IMR-90 (cell line): Measurements from ENCODE around the gene DOLPP1. TPM values are rescaled to one million over a fixed set of nuclear protein-coding genes. Genes with fewer than 3 reads are reported as not detected.

Experiments
- ATAC-seq: fragments of 200-7000 bp; cut with Tn5 transposase; 2 replicates; pipeline ENCODE4 v1.9.1; 2020; ENCODE audit warnings: low read depth, mild to moderate bottlenecking, moderate library complexity
- BruUV-seq: library from RNA; stranded (reverse); fragments of 400-500 nt; replicated peaks from 2 replicates; lab custom pipeline; 2021; lab: Mats Ljungman, UMichigan
- CTCF ChIA-PET: fragments of 300-600 bp; formaldehyde crosslinking; extraction: SDS; loops from one replicate; lab custom pipeline; 2021; ENCODE audit warnings: antibody characterized with exemption; lab: Yijun Ruan, JAX
- POLR2A ChIA-PET: fragments of 300-600 bp; sonication (Branson Sonifier 250); formaldehyde crosslinking; loops from one replicate; lab custom pipeline; 2022; ENCODE audit warnings: antibody characterized with exemption; ENCODE audit not compliant: unreplicated experiment; lab: Charles Lee
- DNase-seq: peaks from one replicate; pipeline ENCODE4 v3.0.0; 2013
- H2AFZ ChIP-seq: replicated peaks from 2 replicates; pipeline ENCODE3; 2013; ENCODE audit warnings: low read length, mild to moderate bottlenecking; ENCODE audit not compliant: poor library complexity
- H2AK5ac ChIP-seq: 2 replicates; pipeline ENCODE4 v1.6.1; 2013; ENCODE audit warnings: low read depth, low read length, inconsistent platforms
- H2AK9ac ChIP-seq: replicated peaks from 2 replicates; pipeline ENCODE3; 2013; ENCODE audit warnings: mild to moderate bottlenecking, low read depth, low read length, moderate library complexity; ENCODE audit not compliant: poor library complexity
- H2BK120ac ChIP-seq: 2 replicates; pipeline ENCODE4 v1.6.1; 2013; ENCODE audit warnings: low read depth, low read length, inconsistent platforms
- H2BK15ac ChIP-seq: 3 replicates; pipeline ENCODE4 v1.6.1; 2013; ENCODE audit warnings: low read depth, low read length, inconsistent platforms
- H2BK20ac ChIP-seq: 2 replicates; pipeline ENCODE4 v1.6.1; 2013; ENCODE audit warnings: low read depth, mild to moderate bottlenecking, inconsistent platforms, low read length, moderate library complexity
- H2BK5ac ChIP-seq: 2 replicates; pipeline ENCODE4 v1.6.1; 2013; ENCODE audit warnings: mild to moderate bottlenecking, low read depth, low read length, inconsistent platforms; ENCODE audit not compliant: poor library complexity, severe bottlenecking
- H3K14ac ChIP-seq: replicated peaks from 2 replicates; pipeline ENCODE4 v1.6.1; 2013; ENCODE audit warnings: low read depth, low read length, inconsistent platforms
- H3K18ac ChIP-seq: 2 replicates; pipeline ENCODE4 v1.6.1; 2013; ENCODE audit warnings: low read depth, low read length, control low read depth
- H3K23ac ChIP-seq: 2 replicates; pipeline ENCODE4 v1.6.1; 2013; ENCODE audit warnings: low read depth, low read length, inconsistent platforms
- H3K27ac ChIP-seq: 2 replicates; pipeline ENCODE4 v1.5.1; 2013; ENCODE audit warnings: mild to moderate bottlenecking, control low read depth, low read length; ENCODE audit not compliant: insufficient read depth
- H3K27me3 ChIP-seq: 2 replicates; pipeline ENCODE4 v1.6.1; 2013; ENCODE audit warnings: low read length; ENCODE audit not compliant: control insufficient read depth, insufficient read depth
- H3K36me3 ChIP-seq: 2 replicates; pipeline ENCODE4 v1.6.1; 2013; ENCODE audit warnings: low read length, mixed read lengths; ENCODE audit not compliant: control insufficient read depth, insufficient read depth
- H3K4ac ChIP-seq: 2 replicates; pipeline ENCODE4 v1.6.1; 2013; ENCODE audit warnings: low read depth, low read length, inconsistent platforms
- H3K4me1 ChIP-seq: 2 replicates; pipeline ENCODE4 v1.6.1; 2013; ENCODE audit warnings: low read length, mixed read lengths; ENCODE audit not compliant: control insufficient read depth, insufficient read depth
- H3K4me2 ChIP-seq: 2 replicates; pipeline ENCODE4 v1.6.1; 2013; ENCODE audit warnings: low read depth, mild to moderate bottlenecking, control low read depth, low read length, moderate library complexity
- H3K4me3 ChIP-seq: 2 replicates; pipeline ENCODE4 v1.5.1; 2013; ENCODE audit warnings: low read depth, mild to moderate bottlenecking, control low read depth, low read length, moderate library complexity; ENCODE audit not compliant: insufficient read depth
- H3K56ac ChIP-seq: 2 replicates; pipeline ENCODE4 v1.6.1; 2013; ENCODE audit warnings: low read length, inconsistent platforms; ENCODE audit not compliant: insufficient read depth; ENCODE audit errors: extremely low read depth
- H3K79me1 ChIP-seq, 2 experiments: 2 replicates each; pipeline ENCODE4 v1.6.1; 2013; ENCODE audit warnings: low read length in 2 of 2, inconsistent platforms in 1 of 2, low read depth in 1 of 2
- H3K9ac ChIP-seq: 2 replicates; pipeline ENCODE4 v1.6.1; 2013; ENCODE audit warnings: low read depth, low read length, control low read depth
- H3K9me1 ChIP-seq: 2 replicates; pipeline ENCODE4 v1.6.1; 2013; ENCODE audit warnings: low read length, inconsistent platforms; ENCODE audit not compliant: insufficient read depth
- H3K9me3 ChIP-seq: 2 replicates; pipeline ENCODE4 v1.6.1; 2013; ENCODE audit warnings: low read length; ENCODE audit not compliant: control insufficient read depth, insufficient read depth
- H4K20me1 ChIP-seq: 2 replicates; pipeline ENCODE4 v1.6.1; 2013; ENCODE audit warnings: low read length, inconsistent platforms; ENCODE audit not compliant: insufficient read depth
- H4K5ac ChIP-seq: 2 replicates; pipeline ENCODE4 v1.6.1; 2013; ENCODE audit warnings: mild to moderate bottlenecking, low read depth, low read length, control low read depth
- H4K8ac ChIP-seq, 2 experiments: 2 replicates each; pipeline ENCODE4 v1.6.1; 2013; ENCODE audit warnings: low read depth in 2 of 2, low read length in 2 of 2, control low read depth in 1 of 2, inconsistent platforms in 1 of 2
- H4K91ac ChIP-seq: 2 replicates; pipeline ENCODE4 v1.6.1; 2013; ENCODE audit warnings: low read depth, low read length, inconsistent platforms; ENCODE audit not compliant: insufficient read depth
- BHLHE40 ChIP-seq: fragments of 150-350 bp; IDR thresholded peaks from 2 replicates; pipeline ENCODE4 v1.6.1; 2016; ENCODE audit warnings: mild to moderate bottlenecking, low read depth, low read length
- CEBPB ChIP-seq: IDR thresholded peaks from 2 replicates; pipeline ENCODE4 v1.6.1; 2012; ENCODE audit warnings: low read depth, low read length, improper control_type of control experiment
- CHD1 ChIP-seq: IDR thresholded peaks from 2 replicates; pipeline ENCODE4 v1.6.1; 2012; ENCODE audit warnings: low read depth, low read length, improper control_type of control experiment
- CTCF ChIP-seq: conservative IDR thresholded peaks from 2 replicates; pipeline ENCODE4 v1.5.1; 2012; ENCODE audit warnings: mild to moderate bottlenecking, low read depth, low read length, improper control_type of control experiment
- ELK1 ChIP-seq: fragments of 150-350 bp; IDR thresholded peaks from 2 replicates; pipeline ENCODE4 v1.6.1; 2016; ENCODE audit warnings: low read depth, mild to moderate bottlenecking, low read length, moderate library complexity, borderline replicate concordance
- FOS ChIP-seq: fragments of 150-350 bp; IDR thresholded peaks from 2 replicates; pipeline ENCODE4 v1.6.1; 2016; ENCODE audit warnings: low read depth, low read length
- MAFK ChIP-seq: IDR thresholded peaks from 2 replicates; pipeline ENCODE4 v1.6.1; 2012; ENCODE audit warnings: low read depth, low read length, improper control_type of control experiment
- MAZ ChIP-seq: IDR thresholded peaks from 2 replicates; pipeline ENCODE4 v1.6.1; 2012; ENCODE audit warnings: low read depth, mild to moderate bottlenecking, low read length, improper control_type of control experiment, moderate library complexity, borderline replicate concordance
- MXI1 ChIP-seq: IDR thresholded peaks from 2 replicates; pipeline ENCODE4 v1.6.1; 2012; ENCODE audit warnings: low read depth, mild to moderate bottlenecking, low read length, moderate library complexity, borderline replicate concordance
- NFE2L2 ChIP-seq: fragments of 150-350 bp; IDR thresholded peaks from 2 replicates; pipeline ENCODE4 v1.6.1; 2016; ENCODE audit warnings: low read depth, mild to moderate bottlenecking, low read length
- POLR2A ChIP-seq: IDR thresholded peaks from 2 replicates; pipeline ENCODE4 v1.6.1; 2012; ENCODE audit warnings: mild to moderate bottlenecking, low read depth, low read length
- RAD21 ChIP-seq: IDR thresholded peaks from 2 replicates; pipeline ENCODE4 v1.6.1; 2012; ENCODE audit warnings: low read length, improper control_type of control experiment
- RCOR1 ChIP-seq: IDR thresholded peaks from 2 replicates; pipeline ENCODE4 v1.6.1; 2012; ENCODE audit warnings: mild to moderate bottlenecking, low read length, improper control_type of control experiment; ENCODE audit not compliant: insufficient replicate concordance
- RFX5 ChIP-seq: IDR thresholded peaks from 2 replicates; pipeline ENCODE4 v1.8.0; 2012; ENCODE audit warnings: low read depth, mild to moderate bottlenecking, low read length, moderate library complexity
- SMC3 ChIP-seq: fragments of 150-350 bp; IDR thresholded peaks from 2 replicates; pipeline ENCODE4 v1.6.1; 2016; ENCODE audit warnings: low read depth, mild to moderate bottlenecking, antibody characterized with exemption, low read length, moderate library complexity
- USF2 ChIP-seq: fragments of 150-350 bp; IDR thresholded peaks from 2 replicates; pipeline ENCODE4 v1.6.1; 2017; ENCODE audit warnings: mild to moderate bottlenecking, antibody characterized with exemption, low read length, low read depth
- WGBS, 2 experiments: methylation state at CpG; one replicate each; pipeline versions ENCODE4 v1.1.5 to v1.1.7; 2013; ENCODE audit warnings: missing lambda C conversion rate in 2 of 2; ENCODE audit not compliant: insufficient read length in 1 of 2; ENCODE audit errors: extremely low coverage in 2 of 2; 5-methylcytosine and 5-hydroxymethylcytosine counted together
- dilution Hi-C: fragments of 300-500 bp; cut with HindIII; formaldehyde crosslinking; loops from one replicate; pipeline ENCODE4 v1.14.3; 2018; ENCODE audit warnings: low sequenced_read_pairs; ENCODE audit not compliant: unreplicated experiment
- in situ Hi-C: fragments of 300-500 bp; cut with MboI; formaldehyde crosslinking; loops from 3 replicates; pipeline ENCODE4 v1.14.3; 2019; ENCODE audit warnings: low sequenced_read_pairs, inconsistent platforms, mixed read lengths
- intact Hi-C: fragments of 100-400 bp; cut with micrococcal nuclease; formaldehyde crosslinking; loops from 2 replicates; pipeline ENCODE4 v1.10.0; 2022
- polyA plus RNA-seq, 3 experiments: library from polyadenylated mRNA; depleted of rRNA; stranded (reverse); fragments of >200 nt; gene quantifications; 2 replicates each; pipeline ENCODE4 v1.2.3, GENCODE V29; 2012; ENCODE audit warnings: low replicate concordance in 1 of 3
- total RNA-seq: library from RNA; depleted of rRNA; stranded (reverse); fragments of >200 nt; gene quantifications from 2 replicates; pipeline ENCODE4 v1.2.3, GENCODE V29; 2012

DOLPP1 gene
- total and polyA plus RNA-seq, 2 of the 4 experiments (the other 2 are of a cell fraction), result 7.0 to 16.5 TPM

- in situ Hi-C loops, result no loop called here
- H3K4me2 ChIP-seq, result no peak overlapping the region
- TSS peak; percentile 70 for BruUV-seq
Measured at GRCh38 chr9:129095170-129095667, 14.3 kb downstream of the DOLPP1 start.

More at GRCh38 chr9:129095170-129095667, 14.3 kb downstream of the DOLPP1 start:
- intact Hi-C loops (no loop called here), dilution Hi-C loops (no loop called here)
- Histone ChIP-seq H2AK5ac (no peak overlapping the region), H3K9me3 (no peaks in the 10 kb centered on the region), H3K23ac (no peak overlapping the region), H3K4ac (no peak overlapping the region), H4K5ac (no peak overlapping the region), H2BK120ac (no peak overlapping the region), H4K20me1 (no peaks in the 10 kb centered on the region), H3K14ac (no peak overlapping the region), H3K4me1 (no peaks in the 10 kb centered on the region), H2BK20ac (no peak overlapping the region), H3K9ac (no peak overlapping the region), H3K27me3 (no peaks in the 10 kb centered on the region), H2BK5ac (no peak overlapping the region), H4K8ac (no peak overlapping the region), H3K9me1 (no peaks in the 10 kb centered on the region), H2BK15ac (no peak overlapping the region), H3K79me1 (no peaks in the 10 kb centered on the region), H3K27ac (no peak overlapping the region), H2AFZ (no peak overlapping the region), H3K56ac (no peak overlapping the region), H3K18ac (no peak overlapping the region), H3K36me3 (peaks cover 35% of the 10 kb centered on the region), H3K4me3 (no peak overlapping the region), H4K91ac (no peak overlapping the region), H2AK9ac (no peak overlapping the region)
- DNase-seq, result no peak
- WGBS, 2 experiments, result 95% methylated on average over 16 of the region's 21 CpGs; no CpG with 5 or more reads in 1 of the 2 experiments
- ChIA-PET POLR2A (no interaction called here), CTCF (no interaction called here)
- no peak for ATAC-seq
- TF ChIP-seq USF2 (no peak), ELK1 (no peak), CTCF (no peak), RCOR1 (no peak), NFE2L2 (no peak), POLR2A (no peak), CHD1 (no peak), FOS (no peak), RAD21 (no peak), MXI1 (no peak), CEBPB (no peak), MAFK (no peak), SMC3 (no peak), BHLHE40 (no peak), MAZ (no peak), RFX5 (no peak)
